Upper lobe of left lung (tissue), 4 donors: ENCODE data around the gene COQ4.

Experiments used
- CTCF ChIP-seq, 6 experiments: fragments of 450-650 bp in 4 of 6; fragments of 200-600 bp in 2 of 6; sonication (generic) in 2 of 6; IDR thresholded peaks; one replicate each; pipeline ENCODE4 v1.5.1; 2016 to 2019; ENCODE audit warnings: antibody characterized with exemption in 6 of 6
- EP300 ChIP-seq, 4 donors: sonication (generic); formaldehyde crosslinking; IDR thresholded peaks; one replicate each; pipeline ENCODE4 v1.5.1; 2017; ENCODE audit warnings: antibody characterized with exemption in 4 of 4, control low read depth in 2 of 4
- POLR2A ChIP-seq, 4 donors: fragments of 450-650 bp; IDR thresholded peaks; one replicate each; pipeline ENCODE4 v1.5.1; 2016 to 2017; ENCODE audit warnings: antibody characterized with exemption in 4 of 4, mild to moderate bottlenecking in 2 of 4
- POLR2AphosphoS5 ChIP-seq, 2 donors: sonication (generic); formaldehyde crosslinking; IDR thresholded peaks; one replicate each; pipeline ENCODE4 v1.5.1; 2017; ENCODE audit warnings: antibody characterized with exemption in 2 of 2

GRCh38 chr9:128349772-128350171 is 27.1 kb downstream of the COQ4 start:
- TF ChIP-seq CTCF (IDR thresholded peaks at IDR 0.05) (no peak), EP300 (IDR thresholded peaks at IDR 0.05) (no peak), POLR2AphosphoS5 (IDR thresholded peaks at IDR 0.05) (no peak), POLR2A (IDR thresholded peaks at IDR 0.05) (no peak)
